Upper lobe of left lung (tissue), 4 donors: ENCODE data around the gene SLC4A7.

Experiments used
- CTCF ChIP-seq, 6 experiments: fragments of 450-650 bp in 4 of 6; fragments of 200-600 bp in 2 of 6; sonication (generic) in 2 of 6; IDR thresholded peaks; one replicate each; pipeline ENCODE4 v1.5.1; 2016 to 2019; ENCODE audit warnings: antibody characterized with exemption in 6 of 6
- EP300 ChIP-seq, 4 donors: sonication (generic); formaldehyde crosslinking; IDR thresholded peaks; one replicate each; pipeline ENCODE4 v1.5.1; 2017; ENCODE audit warnings: antibody characterized with exemption in 4 of 4, control low read depth in 2 of 4
- POLR2A ChIP-seq, 4 donors: fragments of 450-650 bp; IDR thresholded peaks; one replicate each; pipeline ENCODE4 v1.5.1; 2016 to 2017; ENCODE audit warnings: antibody characterized with exemption in 4 of 4, mild to moderate bottlenecking in 2 of 4
- POLR2AphosphoS5 ChIP-seq, 2 donors: sonication (generic); formaldehyde crosslinking; IDR thresholded peaks; one replicate each; pipeline ENCODE4 v1.5.1; 2017; ENCODE audit warnings: antibody characterized with exemption in 2 of 2

GRCh38 chr3:27415202-27415601, 69.0 kb downstream of the SLC4A7 start:
- TF ChIP-seq POLR2A (IDR thresholded peaks at IDR 0.05) (no peak), POLR2AphosphoS5 (IDR thresholded peaks at IDR 0.05) (no peak), CTCF (IDR thresholded peaks at IDR 0.05) (no peak), EP300 (IDR thresholded peaks at IDR 0.05) (no peak)
